ENCODE measurements around the gene AREL1. TPM values are rescaled to one million over a fixed set of nuclear protein-coding genes. Genes with fewer than 3 reads are reported as not detected.

Gene AREL1
- total and polyA plus RNA-seq, 7 donors: 4.8 to 20.2 (median 12.5) TPM

GRCh38 chr14:74669256-74669655 is 43.6 kb downstream of the AREL1 start:
- Histone ChIP-seq H3K4me3 (no peak overlapping the region), H3K9me3 (no peaks in the 10 kb centered on the region), H3K36me3 (peaks cover 23 to 100% (median 55%) of the 10 kb centered on the region in 4 donors), H3K27me3 (no peaks in the 10 kb centered on the region), H3K27ac (no peak overlapping the region), H3K4me1 (no peaks in the 10 kb centered on the region)
- 86 to 97% methylated on average over 1 of the region's 1 CpG for WGBS, 2 donors
- intact Hi-C loops (cut with DNase I): no loop called here
- no peak for DNase-seq
- TF ChIP-seq, protein P1, sequence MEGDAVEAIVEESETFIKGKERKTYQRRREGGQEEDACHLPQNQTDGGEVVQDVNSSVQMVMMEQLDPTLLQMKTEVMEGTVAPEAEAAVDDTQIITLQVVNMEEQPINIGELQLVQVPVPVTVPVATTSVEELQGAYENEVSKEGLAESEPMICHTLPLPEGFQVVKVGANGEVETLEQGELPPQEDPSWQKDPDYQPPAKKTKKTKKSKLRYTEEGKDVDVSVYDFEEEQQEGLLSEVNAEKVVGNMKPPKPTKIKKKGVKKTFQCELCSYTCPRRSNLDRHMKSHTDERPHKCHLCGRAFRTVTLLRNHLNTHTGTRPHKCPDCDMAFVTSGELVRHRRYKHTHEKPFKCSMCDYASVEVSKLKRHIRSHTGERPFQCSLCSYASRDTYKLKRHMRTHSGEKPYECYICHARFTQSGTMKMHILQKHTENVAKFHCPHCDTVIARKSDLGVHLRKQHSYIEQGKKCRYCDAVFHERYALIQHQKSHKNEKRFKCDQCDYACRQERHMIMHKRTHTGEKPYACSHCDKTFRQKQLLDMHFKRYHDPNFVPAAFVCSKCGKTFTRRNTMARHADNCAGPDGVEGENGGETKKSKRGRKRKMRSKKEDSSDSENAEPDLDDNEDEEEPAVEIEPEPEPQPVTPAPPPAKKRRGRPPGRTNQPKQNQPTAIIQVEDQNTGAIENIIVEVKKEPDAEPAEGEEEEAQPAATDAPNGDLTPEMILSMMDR (IDR thresholded peaks at IDR 0.05): no peak
- TF ChIP-seq EP300 (IDR thresholded peaks at IDR 0.05) (no peak), POLR2A (IDR thresholded peaks at IDR 0.05) (no peak), POLR2AphosphoS5 (IDR thresholded peaks at IDR 0.05) (no peak)

DNA sequence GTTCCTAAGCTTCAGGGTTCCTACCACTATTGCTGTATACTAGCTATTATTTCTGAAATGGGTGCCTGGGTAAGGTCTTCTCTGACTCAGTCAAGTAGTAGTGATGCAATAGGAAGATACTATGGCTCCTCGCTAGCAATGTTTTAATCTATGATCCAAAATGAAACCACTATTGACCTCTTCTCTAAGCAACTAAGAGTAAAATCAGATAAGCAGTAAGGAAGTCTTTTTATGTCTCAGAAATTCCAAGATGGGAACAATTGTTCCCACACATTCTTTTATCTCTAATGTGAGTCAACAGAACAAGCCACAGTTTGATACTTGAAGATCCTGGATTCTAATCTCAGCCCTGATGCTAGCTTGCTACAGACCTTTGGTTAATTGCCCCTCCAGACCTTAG is 45.1 kb downstream of the AREL1 start:
- intact Hi-C loops (cut with DNase I): no loop called here
- Histone ChIP-seq H3K4me1 (no peaks in the 10 kb centered on the region), H3K9me3 (no peaks in the 10 kb centered on the region), H3K27me3 (no peaks in the 10 kb centered on the region), H3K36me3 (peaks cover 24 to 100% (median 61%) of the 10 kb centered on the region in 4 donors), H3K4me3 (no peak overlapping the region), H3K27ac (no peak overlapping the region)
- TF ChIP-seq POLR2A (IDR thresholded peaks at IDR 0.05) (no peak), EP300 (IDR thresholded peaks at IDR 0.05) (no peak), POLR2AphosphoS5 (IDR thresholded peaks at IDR 0.05) (no peak)
- TF ChIP-seq, protein P1 (IDR thresholded peaks at IDR 0.05): no peak
- 77 to 89% methylated on average over 1 of the region's 1 CpG for WGBS, 2 donors
- no peak for DNase-seq

DNA sequence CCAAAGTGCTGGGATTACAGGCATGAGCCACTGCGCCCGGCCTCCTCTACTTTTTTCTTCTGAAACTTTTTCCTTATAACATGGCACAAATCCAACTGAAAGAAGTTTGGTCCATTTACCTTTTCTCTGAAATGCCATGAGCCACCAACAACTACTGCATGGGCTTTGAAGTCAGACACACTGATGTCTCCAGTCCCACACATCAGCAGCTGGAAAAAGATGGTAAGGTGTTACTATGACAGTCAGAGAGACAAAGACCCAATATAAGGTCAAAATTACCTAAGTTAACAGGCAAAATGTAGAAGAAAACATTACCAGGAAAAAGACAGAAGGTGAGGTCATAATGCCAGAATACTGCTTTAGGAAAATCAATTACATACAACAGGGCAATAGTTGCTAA is 48.2 kb downstream of the AREL1 start:
- TF ChIP-seq, protein P1 (IDR thresholded peaks at IDR 0.05): no peak
- TF ChIP-seq POLR2A (IDR thresholded peaks at IDR 0.05) (no peak), POLR2AphosphoS5 (IDR thresholded peaks at IDR 0.05) (no peak), EP300 (IDR thresholded peaks at IDR 0.05) (no peak)
- Histone ChIP-seq H3K4me1 (no peaks in the 10 kb centered on the region), H3K27me3 (no peaks in the 10 kb centered on the region), H3K4me3 (no peak overlapping the region), H3K9me3 (no peaks in the 10 kb centered on the region), H3K36me3 (peaks cover 28 to 100% (median 47%) of the 10 kb centered on the region in 4 donors), H3K27ac (no peak overlapping the region)
- DNase-seq: no peak
- WGBS, 2 donors: 93 to 95% methylated on average over 2 of the region's 2 CpGs
- intact Hi-C loops (cut with DNase I): no loop called here

GRCh38 chr14:74663884-74664283 is 49.0 kb downstream of the AREL1 start:
- WGBS, 2 donors: 95% methylated on average over 7 of the region's 7 CpGs
- DNase-seq: peak; percentile 76
- H3K9me3 ChIP-seq: no peaks in the 10 kb centered on the region
- H3K36me3 ChIP-seq: peaks cover 22 to 96% (median 39%) of the 10 kb centered on the region in 4 donors
- H3K4me1 ChIP-seq: no peaks in the 10 kb centered on the region
- no peak overlapping the region for H3K4me3 ChIP-seq
- intact Hi-C loops (cut with DNase I): no loop called here
- TF ChIP-seq, protein P1 (IDR thresholded peaks at IDR 0.05): no peak
- peak in 1 of 4 donors; percentile 27 for TF ChIP-seq POLR2AphosphoS5 (IDR thresholded peaks at IDR 0.05)
- peak overlapping the region in 2 of 4 donors; percentile 3 to 56 for H3K27ac ChIP-seq
- H3K27me3 ChIP-seq: no peaks in the 10 kb centered on the region

Measured in sigmoid colon (tissue), 7 donors.